Activated B cell treated with CpG ODN at 0.5 μM for 24 hours (primary cell): ENCODE data around the gene C16orf87. TPM values are rescaled to one million over a fixed set of nuclear protein-coding genes. Genes with fewer than 3 reads are reported as not detected.

Source experiments
- ATAC-seq: fragments of 200-7000 bp; cut with Tn5 transposase; one replicate; pipeline ENCODE4 v1.10.0; 2021; ENCODE audit warnings: low read depth, mild to moderate bottlenecking, moderate library complexity
- CTCF ChIA-PET: fragments of 350-600 bp; sonication (Branson Sonifier 250); formaldehyde crosslinking; loops from one replicate; lab custom pipeline; 2021; ENCODE audit warnings: antibody characterized with exemption; lab: Charles Lee
- POLR2A ChIA-PET: fragments of 350-600 bp; sonication (Branson Sonifier 250); formaldehyde crosslinking; loops from one replicate; lab custom pipeline; 2021; ENCODE audit warnings: antibody characterized with exemption; lab: Charles Lee
- DNase-seq: peaks from one replicate; pipeline ENCODE4 v3.0.0; 2022
- H3K27ac Mint-ChIP-seq: one replicate; pipeline ENCODE4 v1.8.0; 2020; ENCODE audit warnings: mixed read lengths
- H3K27me3 Mint-ChIP-seq: one replicate; pipeline ENCODE4 v1.8.0; 2021; ENCODE audit warnings: mixed read lengths
- H3K36me3 Mint-ChIP-seq: one replicate; pipeline ENCODE4 v1.8.0; 2021; ENCODE audit warnings: low read depth, mixed read lengths
- H3K4me1 Mint-ChIP-seq: one replicate; pipeline ENCODE4 v1.8.0; 2021; ENCODE audit warnings: mixed read lengths
- H3K4me3 Mint-ChIP-seq: one replicate; pipeline ENCODE4 v1.8.0; 2020; ENCODE audit warnings: mild to moderate bottlenecking, mixed read lengths
- H3K9me3 Mint-ChIP-seq: one replicate; pipeline ENCODE4 v1.8.0; 2020; ENCODE audit warnings: mixed read lengths
- intact Hi-C: fragments of 100-400 bp; cut with micrococcal nuclease; formaldehyde crosslinking; loops from one replicate; pipeline ENCODE4 v1.15.1; 2024
- total RNA-seq: library from RNA; stranded (reverse); gene quantifications from 2 replicates; pipeline ENCODE4 v1.2.3, GENCODE V29; 2022
- TF ChIP-seq, protein P1 (sequence below): fragments of 200-600 bp; IDR thresholded peaks from one replicate; pipeline ENCODE4 v1.8.0; 2022; ENCODE audit warnings: antibody characterized with exemption, mild to moderate bottlenecking

Gene C16orf87
- total RNA-seq, 1 donor from 2014 or later, result 16.6 TPM

DNA sequence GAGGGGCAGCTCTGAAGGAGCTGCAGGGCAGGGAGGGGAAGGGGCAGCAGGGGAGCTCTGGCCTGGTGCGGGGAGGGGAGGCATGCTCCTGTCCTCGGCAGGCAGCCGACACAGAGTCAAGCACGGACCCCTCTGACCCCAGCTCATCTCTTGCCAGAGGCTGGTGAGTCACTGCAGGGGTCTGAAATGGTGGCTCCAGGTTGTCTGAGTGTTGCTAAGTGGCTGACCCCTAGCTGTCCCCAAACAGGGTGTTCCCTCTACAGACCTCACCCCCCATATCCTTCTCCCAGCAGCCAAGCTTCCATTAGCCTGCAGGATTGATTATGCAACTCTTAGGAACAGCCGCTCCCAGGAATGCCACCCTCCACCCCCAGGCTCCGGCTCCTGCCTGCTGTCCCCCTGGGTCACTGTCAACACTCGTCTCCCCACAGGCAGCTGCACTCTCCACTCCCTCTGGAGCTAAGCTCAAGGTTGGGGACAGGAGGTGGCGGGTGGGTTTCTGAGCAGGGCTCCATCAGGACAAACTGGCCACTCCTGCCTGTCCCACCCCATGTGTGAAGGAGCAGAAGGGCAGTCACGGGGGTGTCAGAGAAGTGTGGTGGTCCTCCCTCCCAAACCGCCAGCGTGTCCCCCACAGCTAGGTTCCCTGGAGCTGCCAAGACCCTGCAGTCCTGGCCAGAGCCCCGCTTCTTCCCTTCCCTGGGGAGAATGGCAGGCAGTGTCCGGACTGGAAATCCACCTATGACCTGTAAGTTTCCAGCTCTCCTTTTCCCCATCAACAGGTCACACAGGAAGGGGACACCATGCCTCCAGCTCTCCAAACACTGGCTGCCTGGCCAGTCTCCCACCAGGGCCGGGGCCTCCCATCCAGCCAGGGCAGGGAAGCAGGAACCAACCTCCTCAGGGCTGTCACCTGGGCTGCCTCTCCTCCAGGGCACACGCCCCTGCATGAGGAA, 83.9 kb downstream of the C16orf87 start:
- Mint-ChIP-seq H3K36me3 (no peaks in the 10 kb centered on the region), H3K27me3 (no peaks in the 10 kb centered on the region), H3K4me3 (no peak overlapping the region), H3K27ac (no peak overlapping the region), H3K9me3 (no peaks in the 10 kb centered on the region), H3K4me1 (peaks cover 30% of the 10 kb centered on the region)
- TF ChIP-seq, protein P1, sequence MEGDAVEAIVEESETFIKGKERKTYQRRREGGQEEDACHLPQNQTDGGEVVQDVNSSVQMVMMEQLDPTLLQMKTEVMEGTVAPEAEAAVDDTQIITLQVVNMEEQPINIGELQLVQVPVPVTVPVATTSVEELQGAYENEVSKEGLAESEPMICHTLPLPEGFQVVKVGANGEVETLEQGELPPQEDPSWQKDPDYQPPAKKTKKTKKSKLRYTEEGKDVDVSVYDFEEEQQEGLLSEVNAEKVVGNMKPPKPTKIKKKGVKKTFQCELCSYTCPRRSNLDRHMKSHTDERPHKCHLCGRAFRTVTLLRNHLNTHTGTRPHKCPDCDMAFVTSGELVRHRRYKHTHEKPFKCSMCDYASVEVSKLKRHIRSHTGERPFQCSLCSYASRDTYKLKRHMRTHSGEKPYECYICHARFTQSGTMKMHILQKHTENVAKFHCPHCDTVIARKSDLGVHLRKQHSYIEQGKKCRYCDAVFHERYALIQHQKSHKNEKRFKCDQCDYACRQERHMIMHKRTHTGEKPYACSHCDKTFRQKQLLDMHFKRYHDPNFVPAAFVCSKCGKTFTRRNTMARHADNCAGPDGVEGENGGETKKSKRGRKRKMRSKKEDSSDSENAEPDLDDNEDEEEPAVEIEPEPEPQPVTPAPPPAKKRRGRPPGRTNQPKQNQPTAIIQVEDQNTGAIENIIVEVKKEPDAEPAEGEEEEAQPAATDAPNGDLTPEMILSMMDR, result no peak
- ATAC-seq (no peak), DNase-seq (no peak)
- ChIA-PET CTCF (no interaction called here), POLR2A (no interaction called here)
- intact Hi-C loops, result no loop called here

Other genes with a start within 250 kb of the C16orf87 start
- gene SHCBP1, start 209.8 kb downstream of the C16orf87 start, total RNA-seq, result 1.9 and 2.0 TPM in 2 replicates
- 85.1 and 97.1 TPM in 2 replicates for gene VPS35, start 142.0 kb downstream of the C16orf87 start, total RNA-seq
- gene ORC6, start 141.5 kb downstream of the C16orf87 start, total RNA-seq, result 8.0 and 13.2 TPM in 2 replicates
- gene MYLK3, start 82.8 kb downstream of the C16orf87 start, total RNA-seq, result 0.20 and 0.55 TPM in 2 replicates
- gene GPT2, start 53.2 kb upstream of the C16orf87 start, total RNA-seq, result 11.7 and 17.4 TPM in 2 replicates
- 54.4 and 57.1 TPM in 2 replicates for gene DNAJA2, start 142.5 kb upstream of the C16orf87 start, total RNA-seq